Cardiac muscle cell (in vitro differentiated cells and primary cell): Measurements from ENCODE around the gene JHY. TPM values are rescaled to one million over a fixed set of nuclear protein-coding genes. Genes with fewer than 3 reads are reported as not detected.
A peak's percentile ranks its signal among the peaks of the same experiment; 100 is the strongest.

Experiments used
- DNase-seq, 2 donors: peaks; one replicate each; pipeline versions ENCODE4 v3.0.0 to v3.0.0-alpha.2; 2010 to 2017; ENCODE audit warnings: low read depth in 1 of 2, low spot score in 1 of 2
- H3K27ac ChIP-seq: fragments of 200-600 bp; sonication (generic); 2 replicates; pipeline ENCODE4 v1.5.1; 2016
- H3K27me3 ChIP-seq: fragments of 200-600 bp; sonication (generic); 2 replicates; pipeline ENCODE4 v1.6.0; 2016; ENCODE audit warnings: control low read depth
- H3K36me3 ChIP-seq: fragments of 200-600 bp; sonication (generic); 2 replicates; pipeline ENCODE4 v1.5.1; 2016; ENCODE audit warnings: control low read depth
- H3K4me1 ChIP-seq: fragments of 200-600 bp; sonication (generic); 2 replicates; pipeline ENCODE4 v1.8.1; 2017; ENCODE audit warnings: low read depth, mild to moderate bottlenecking, mixed run types
- H3K4me3 ChIP-seq: fragments of 200-600 bp; sonication (generic); 2 replicates; pipeline ENCODE4 v1.5.1; 2016; ENCODE audit warnings: mild to moderate bottlenecking
- H3K9me3 ChIP-seq: fragments of 200-600 bp; sonication (generic); 2 replicates; pipeline ENCODE4 v1.5.1; 2017; ENCODE audit warnings: low read depth, mild to moderate bottlenecking, control low read depth
- CTCF ChIP-seq: IDR thresholded peaks from 2 replicates; pipeline ENCODE4 v1.5.1; 2012; ENCODE audit warnings: low read depth, mild to moderate bottlenecking, low read length
- polyA plus RNA-seq: library from polyadenylated mRNA; unstranded; fragments of >200 nt; fragmentation: Nextera tagmentation; extraction: Ambion mirVana; gene quantifications from 2 replicates; pipeline ENCODE4 v1.2.1, GENCODE V29; 2016
- total RNA-seq: library from RNA; depleted of rRNA; stranded (reverse); fragments of >200 nt; gene quantifications from 2 replicates; pipeline ENCODE4 v1.2.3, GENCODE V29; 2016

The JHY gene
- total and polyA plus RNA-seq, 2 experiments from 2014 or later = 2.3 to 2.5 TPM

- Histone ChIP-seq H3K9me3 (no peaks in the 10 kb centered on the region), H3K27me3 (no peaks in the 10 kb centered on the region), H3K4me1 (no peaks in the 10 kb centered on the region), H3K36me3 (no peaks in the 10 kb centered on the region), H3K27ac (no peak overlapping the region), H3K4me3 (no peak overlapping the region)
- DNase-seq = peak in 1 of 2 donors; percentile 53
- no peak for TF ChIP-seq CTCF
Measured at GRCh38 chr11:122900587-122901202, 18.1 kb downstream of the JHY start.

GRCh38 chr11:122902951-122903350 is 20.4 kb downstream of the JHY start:
- H3K4me3 ChIP-seq = no peak overlapping the region
- no peaks in the 10 kb centered on the region for H3K36me3 ChIP-seq
- no peaks in the 10 kb centered on the region for H3K4me1 ChIP-seq
- no peak overlapping the region for H3K27ac ChIP-seq
- H3K27me3 ChIP-seq = no peaks in the 10 kb centered on the region
- no peak for DNase-seq
- TF ChIP-seq CTCF = no peak
- H3K9me3 ChIP-seq = no peaks in the 10 kb centered on the region

GRCh38 chr11:122910775-122911174 is 28.2 kb downstream of the JHY start:
- TF ChIP-seq CTCF = peak; percentile 38
- Histone ChIP-seq H3K4me3 (no peak overlapping the region), H3K36me3 (no peaks in the 10 kb centered on the region), H3K27me3 (peaks cover 3% of the 10 kb centered on the region), H3K27ac (no peak overlapping the region), H3K9me3 (no peaks in the 10 kb centered on the region), H3K4me1 (no peaks in the 10 kb centered on the region)
- DNase-seq = peak; percentile 28 to 56

- no peak overlapping the region for H3K27ac ChIP-seq
- H3K4me3 ChIP-seq = no peak overlapping the region
- DNase-seq = peak in 1 of 2 donors; percentile 19
- no peaks in the 10 kb centered on the region for H3K4me1 ChIP-seq
- no peaks in the 10 kb centered on the region for H3K9me3 ChIP-seq
- H3K36me3 ChIP-seq = no peaks in the 10 kb centered on the region
- no peak for TF ChIP-seq CTCF
- no peaks in the 10 kb centered on the region for H3K27me3 ChIP-seq
Measured at GRCh38 chr11:122917311-122917710, 34.8 kb downstream of the JHY start.

GRCh38 chr11:122918734-122919133 is 36.2 kb downstream of the JHY start:
- Histone ChIP-seq H3K27ac (no peak overlapping the region), H3K4me1 (no peaks in the 10 kb centered on the region), H3K27me3 (no peaks in the 10 kb centered on the region), H3K36me3 (no peaks in the 10 kb centered on the region), H3K9me3 (no peaks in the 10 kb centered on the region), H3K4me3 (no peak overlapping the region)
- DNase-seq = no peak
- TF ChIP-seq CTCF = no peak
